PC-3 (cell line): ENCODE measurements around the gene GLMN. TPM values are rescaled to one million over a fixed set of nuclear protein-coding genes. Genes with fewer than 3 reads are reported as not detected.

ENCODE experiments used
- ATAC-seq: fragments of 200-7000 bp; cut with Tn5 transposase; 2 replicates; pipeline ENCODE4 v1.9.1; 2020; ENCODE audit warnings: mild to moderate bottlenecking, moderate library complexity
- BruUV-seq: library from RNA; stranded (reverse); fragments of 400-500 nt; replicated peaks from 2 replicates; lab custom pipeline; 2021; lab: Mats Ljungman, UMichigan
- CTCF ChIA-PET: fragments of 300-600 bp; sonication (Branson Sonifier 250); formaldehyde crosslinking; loops from one replicate; lab custom pipeline; 2022; ENCODE audit warnings: antibody characterized with exemption; lab: Charles Lee
- POLR2A ChIA-PET: fragments of 300-600 bp; sonication (Branson Sonifier 250); formaldehyde crosslinking; loops from one replicate; lab custom pipeline; 2022; ENCODE audit warnings: antibody characterized with exemption; ENCODE audit not compliant: unreplicated experiment; lab: Charles Lee
- DNase-seq: peaks from one replicate; pipeline ENCODE4 v3.0.0-alpha.2; 2015
- H2AFZ ChIP-seq: fragments of 300-600 bp; sonication (generic); 2 replicates; pipeline ENCODE4 v1.6.0; 2016; ENCODE audit warnings: antibody characterized with exemption, low read length
- H3F3A ChIP-seq: fragments of 300-600 bp; sonication (generic); one replicate; pipeline ENCODE4 v1.6.0; 2017; ENCODE audit warnings: antibody characterized with exemption, low read length, control low read depth, mild to moderate bottlenecking; ENCODE audit not compliant: unreplicated experiment
- H3K27ac ChIP-seq: fragments of 300-600 bp; sonication (generic); 2 replicates; pipeline ENCODE4 v1.5.1; 2016; ENCODE audit warnings: mild to moderate bottlenecking, low read length
- H3K27me3 ChIP-seq: fragments of 300-600 bp; sonication (generic); 2 replicates; pipeline ENCODE4 v1.6.1; 2016; ENCODE audit warnings: low read length, mixed read lengths
- H3K36me3 ChIP-seq: fragments of 300-600 bp; sonication (generic); 2 replicates; pipeline ENCODE4 v1.6.1; 2016; ENCODE audit warnings: low read depth, mixed run types, low read length, mixed read lengths
- H3K4me1 ChIP-seq: fragments of 300-600 bp; sonication (generic); 2 replicates; pipeline ENCODE4 v1.5.1; 2016; ENCODE audit warnings: low read length; ENCODE audit not compliant: insufficient read depth
- H3K4me2 ChIP-seq: fragments of 300-600 bp; sonication (generic); 2 replicates; pipeline ENCODE4 v1.6.0; 2016; ENCODE audit warnings: low read length
- H3K4me3 ChIP-seq: fragments of 300-600 bp; sonication (generic); 2 replicates; pipeline ENCODE4 v1.5.1; 2016; ENCODE audit warnings: mild to moderate bottlenecking, low read length, mixed read lengths
- H3K79me2 ChIP-seq: fragments of 300-600 bp; sonication (generic); 2 replicates; pipeline ENCODE4 v1.6.1; 2017; ENCODE audit warnings: low read length, mixed read lengths
- H3K9ac ChIP-seq: fragments of 300-600 bp; sonication (generic); 2 replicates; pipeline ENCODE4 v1.6.0; 2016; ENCODE audit warnings: mild to moderate bottlenecking, low read length
- H3K9me2 ChIP-seq: fragments of 300-600 bp; sonication (generic); replicated peaks from 2 replicates; pipeline ENCODE4 v1.6.1; 2016; ENCODE audit warnings: mixed run types, low read length, mixed read lengths
- H3K9me3 ChIP-seq: fragments of 300-600 bp; sonication (generic); 2 replicates; pipeline ENCODE4 v1.6.1; 2016; ENCODE audit warnings: low read length, mixed read lengths
- H4K20me1 ChIP-seq: fragments of 300-600 bp; sonication (generic); 2 replicates; pipeline ENCODE4 v1.6.1; 2016; ENCODE audit warnings: low read length, mixed read lengths
- CTCF ChIP-seq: fragments of 300-600 bp; sonication (generic); conservative IDR thresholded peaks from 2 replicates; pipeline ENCODE4 v1.5.1; 2017; ENCODE audit warnings: antibody characterized with exemption, low read depth, mild to moderate bottlenecking, low read length
- EZH2 ChIP-seq: fragments of 300-600 bp; sonication (generic); IDR thresholded peaks from one replicate; pipeline ENCODE4 v1.6.1; 2017; ENCODE audit warnings: antibody characterized with exemption, mild to moderate bottlenecking, low read length; ENCODE audit not compliant: unreplicated experiment
- EZH2phosphoT487 ChIP-seq: fragments of 300-600 bp; sonication (generic); IDR thresholded peaks from 2 replicates; pipeline ENCODE4 v1.6.1; 2018; ENCODE audit warnings: mild to moderate bottlenecking, antibody characterized with exemption, low read length, borderline replicate concordance
- intact Hi-C: fragments of 100-400 bp; cut with micrococcal nuclease; formaldehyde crosslinking; loops from 2 replicates; pipeline ENCODE4 v1.9.0; 2023
- total RNA-seq: library from RNA; depleted of rRNA; stranded (reverse); fragments of >200 nt; gene quantifications from 2 replicates; pipeline ENCODE4 v1.2.3, GENCODE V29; 2014

The GLMN gene
- total RNA-seq, 1 experiment from 2014 or later: 13.6 TPM

- H3K4me3 ChIP-seq: no peak within 1 kb of the TSS
- no TSS peak for BruUV-seq
- no peak within 1 kb of the TSS for H3K4me2 ChIP-seq
- H3F3A ChIP-seq: no peaks in the 10 kb centered on the region
- no peaks in the 10 kb centered on the region for H4K20me1 ChIP-seq
- H3K27ac ChIP-seq: no peak within 1 kb of the TSS
- TF ChIP-seq EZH2phosphoT487 (no peak), EZH2 (no peak), CTCF (no peak)
- H3K9me2 ChIP-seq: no peaks in the 10 kb centered on the region
- H3K9me3 ChIP-seq: no peaks in the 10 kb centered on the region
- intact Hi-C loops: no loop called here
- no peaks in the 10 kb centered on the region for H3K36me3 ChIP-seq
- H3K79me2 ChIP-seq: no peaks in the 10 kb centered on the region
- no peaks in the 10 kb centered on the region for H3K27me3 ChIP-seq
- H2AFZ ChIP-seq: no peak within 1 kb of the TSS
- H3K9ac ChIP-seq: no peak within 1 kb of the TSS
- CTCF ChIA-PET: no interaction called here
- DNase-seq: no peak
- no peaks in the 10 kb centered on the region for H3K4me1 ChIP-seq
- no peak for ATAC-seq
- POLR2A ChIA-PET: no interaction called here
These were observed 81.1 kb downstream of the GLMN start, which contains the start of gene C1orf146 for GRCh38 chr1:92217721-92218120. TSS of gene C1orf146 (plus strand) at chr1:92217915. CDS start at chr1:92231421, 13,506 bp downstream.

GRCh38 chr1:92211166-92211565 lies 87.6 kb downstream of the GLMN start:
- DNase-seq (no peak), ATAC-seq (no peak)
- no peak overlapping the region for H3K4me2 ChIP-seq
- no peaks in the 10 kb centered on the region for H3K9me2 ChIP-seq
- no peaks in the 10 kb centered on the region for H3K79me2 ChIP-seq
- no peaks in the 10 kb centered on the region for H3F3A ChIP-seq
- H3K36me3 ChIP-seq: no peaks in the 10 kb centered on the region
- no peak overlapping the region for H3K9ac ChIP-seq
- no TSS peak for BruUV-seq
- no peaks in the 10 kb centered on the region for H3K27me3 ChIP-seq
- intact Hi-C loops: no loop called here
- TF ChIP-seq EZH2 (no peak), CTCF (no peak), EZH2phosphoT487 (no peak)
- H3K27ac ChIP-seq: no peak overlapping the region
- H3K4me1 ChIP-seq: no peaks in the 10 kb centered on the region
- 0 out of 2 replicates have a peak, but pooled peaks cover 4% of the 10 kb centered on the region for H3K9me3 ChIP-seq
- ChIA-PET POLR2A (no interaction called here), CTCF (no interaction called here)
- H3K4me3 ChIP-seq: no peak overlapping the region
- H4K20me1 ChIP-seq: no peaks in the 10 kb centered on the region
- H2AFZ ChIP-seq: no peak overlapping the region

- no peak for TF ChIP-seq EZH2
- TF ChIP-seq CTCF: no peak
- TF ChIP-seq EZH2phosphoT487: no peak
- no peak overlapping the region for H3K4me2 ChIP-seq
- ATAC-seq: no peak
- H3K9ac ChIP-seq: no peak overlapping the region
- BruUV-seq: no TSS peak
- no peaks in the 10 kb centered on the region for H3K79me2 ChIP-seq
- H3K9me3 ChIP-seq: 0 out of 2 replicates have a peak, but pooled peaks cover 4% of the 10 kb centered on the region
- H3K4me3 ChIP-seq: no peak overlapping the region
- H3F3A ChIP-seq: no peaks in the 10 kb centered on the region
- H3K36me3 ChIP-seq: no peaks in the 10 kb centered on the region
- H3K27me3 ChIP-seq: no peaks in the 10 kb centered on the region
- no peak overlapping the region for H3K27ac ChIP-seq
- POLR2A ChIA-PET: interaction anchor here (0.5 kb wide), 1 partner anchor 1136 kb away, joined by 7 read pairs; no protein-coding TSS in a partner anchor
- no peak overlapping the region for H2AFZ ChIP-seq
- no peaks in the 10 kb centered on the region for H4K20me1 ChIP-seq
- CTCF ChIA-PET: no interaction called here
- H3K9me2 ChIP-seq: no peaks in the 10 kb centered on the region
- intact Hi-C loops: no loop called here
- H3K4me1 ChIP-seq: no peaks in the 10 kb centered on the region
- no peak for DNase-seq
These were observed 88.1 kb downstream of the GLMN start for GRCh38 chr1:92210701-92211100.
